Fibroblast of skin of left quadriceps (primary cell): Measurements from ENCODE around the gene SGO2.
A peak's percentile ranks its signal among the peaks of the same experiment; 100 is the strongest.
"Not testable (repeated sequence)": the region's sequence is repeated elsewhere in the genome, so short reads cannot be mapped to it uniquely, and the experiment has no call there.

ENCODE experiments used
- DNase-seq, 2 experiments: peaks; one replicate each; pipeline ENCODE4 v3.0.0-alpha.2; 2013; ENCODE audit warnings: low read depth in 2 of 2

SGO2 gene

DNA sequence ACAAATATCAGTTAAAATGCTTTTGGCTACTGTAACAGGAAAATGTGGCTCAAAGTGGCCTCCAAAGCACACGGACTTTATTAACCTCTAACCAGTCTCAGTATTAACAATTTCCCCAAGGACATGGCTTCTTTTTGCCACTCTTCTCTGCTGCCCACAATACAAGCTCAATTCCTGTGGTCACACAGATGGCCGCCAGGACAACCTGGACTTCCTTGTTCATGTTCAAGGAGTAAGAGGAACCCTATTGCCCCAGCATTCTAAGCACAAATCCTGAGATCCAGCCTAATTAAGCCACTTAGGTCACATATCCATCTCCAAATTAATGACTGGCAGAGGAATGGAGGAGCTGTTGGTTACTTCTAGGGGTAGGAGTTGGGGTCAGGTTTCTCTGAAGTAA, 98.0 kb downstream of the SGO2 start:
- DNase-seq, result no peak

DNA sequence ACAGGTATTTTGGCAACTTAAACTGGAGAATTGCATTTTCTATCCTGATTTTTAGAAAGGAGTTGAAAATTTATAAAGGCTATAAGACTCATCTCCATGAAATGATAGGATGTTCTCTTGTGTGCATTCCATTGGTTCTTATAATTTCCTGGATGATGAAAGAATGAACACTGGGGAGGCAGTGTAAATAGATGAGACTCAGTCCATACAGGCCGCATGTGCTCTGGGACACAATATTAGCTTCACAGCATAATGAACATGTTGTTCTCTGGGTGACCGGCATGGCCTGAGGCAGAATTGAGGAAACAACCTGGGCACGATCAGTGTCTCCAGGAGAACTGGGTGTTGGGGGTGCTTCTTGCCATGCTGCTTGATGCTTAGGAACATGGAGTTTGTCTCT, 98.7 kb downstream of the SGO2 start:
- DNase-seq, result peak; percentile 66 to 68

DNA sequence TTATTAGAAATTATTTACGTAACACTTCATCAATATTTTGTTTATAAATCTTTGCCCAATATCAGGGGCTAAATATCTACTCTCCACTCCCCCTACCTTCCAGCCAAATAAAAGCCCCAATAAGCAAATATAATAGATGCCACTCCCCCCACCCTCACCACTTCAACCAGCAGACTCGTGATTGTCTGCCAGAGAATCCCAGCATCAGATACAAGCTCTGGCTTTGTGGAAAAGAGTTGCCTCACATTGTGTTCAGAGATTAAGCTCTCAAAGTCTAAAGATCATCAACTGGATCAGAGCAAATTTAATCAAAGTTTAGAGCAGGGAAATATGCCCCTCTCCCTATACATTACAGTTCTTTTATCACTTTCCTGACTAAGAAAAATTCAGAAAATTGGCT, 99.3 kb downstream of the SGO2 start:
- no peak for DNase-seq

DNA sequence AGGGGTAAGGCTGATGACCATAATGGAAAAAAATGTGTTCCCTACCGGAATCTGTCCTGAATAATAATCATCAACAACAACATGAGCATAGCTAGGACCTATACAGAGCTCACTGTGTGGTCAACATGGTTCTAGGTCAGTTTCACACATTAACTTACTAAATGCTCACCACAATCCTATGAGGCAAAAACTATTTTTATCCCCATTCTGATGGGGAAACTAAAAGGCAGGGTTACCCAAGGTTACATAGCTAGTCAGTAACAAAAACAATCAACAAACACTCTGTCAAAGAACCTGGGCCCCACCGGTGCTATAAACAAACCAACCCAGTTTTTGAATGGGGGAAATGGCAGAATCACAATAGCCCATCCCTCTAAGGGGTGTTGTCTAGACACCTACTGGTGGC, 100.0 kb downstream of the SGO2 start:
- DNase-seq, result no peak

DNA sequence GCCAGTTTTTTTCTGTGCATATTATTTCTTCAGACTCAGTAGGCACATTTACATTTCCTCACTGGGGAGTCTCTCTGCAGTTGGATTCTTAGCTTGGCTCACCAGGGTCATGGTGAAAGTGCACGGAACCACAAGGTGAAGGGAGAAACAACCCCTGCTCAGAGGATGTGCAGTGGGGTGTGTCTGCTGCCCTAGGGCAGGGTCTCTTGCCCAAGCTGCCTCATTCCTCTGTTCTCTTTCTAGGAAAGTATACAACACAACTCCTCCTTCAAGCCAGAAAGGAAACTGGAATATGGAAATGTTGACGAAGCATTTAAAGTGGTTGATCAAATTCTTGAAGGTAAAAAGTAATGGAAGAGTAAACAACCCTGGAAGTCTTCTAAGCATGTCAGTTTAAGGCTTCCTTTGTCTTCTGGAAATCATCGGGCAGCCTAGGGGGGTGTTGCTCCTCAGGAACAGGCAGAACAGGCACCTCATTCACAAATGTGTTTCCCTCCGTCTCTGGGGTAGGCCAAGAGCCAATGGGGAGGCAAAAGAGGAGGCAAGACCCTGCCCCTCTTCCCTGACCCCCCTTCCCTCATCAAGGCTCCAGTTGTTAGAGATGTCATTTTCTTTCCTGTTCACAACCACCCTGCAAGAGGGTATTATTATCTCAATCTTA, 101.2 kb downstream of the SGO2 start:
- no peak for DNase-seq

DNA sequence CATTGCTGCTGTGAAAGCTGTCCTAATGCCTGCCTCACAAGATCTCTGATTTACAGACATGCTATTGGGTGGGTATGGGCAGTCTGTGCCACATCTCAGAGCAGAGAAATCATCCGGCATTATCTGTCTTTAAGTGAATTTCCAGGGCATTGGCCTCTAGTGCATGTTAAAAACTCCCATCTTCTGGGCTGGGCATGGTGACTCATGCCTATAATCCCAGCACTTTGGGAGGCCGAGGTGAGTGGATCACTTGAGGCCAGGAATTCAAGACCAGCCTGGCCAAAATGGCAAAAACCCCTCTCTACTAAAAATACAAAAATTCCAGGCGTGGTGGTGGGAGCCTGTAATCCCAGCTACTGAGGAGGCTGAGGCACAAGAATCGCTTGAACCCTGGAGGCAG, 102.5 kb downstream of the SGO2 start:
- DNase-seq, result not testable (repeated sequence)

DNA sequence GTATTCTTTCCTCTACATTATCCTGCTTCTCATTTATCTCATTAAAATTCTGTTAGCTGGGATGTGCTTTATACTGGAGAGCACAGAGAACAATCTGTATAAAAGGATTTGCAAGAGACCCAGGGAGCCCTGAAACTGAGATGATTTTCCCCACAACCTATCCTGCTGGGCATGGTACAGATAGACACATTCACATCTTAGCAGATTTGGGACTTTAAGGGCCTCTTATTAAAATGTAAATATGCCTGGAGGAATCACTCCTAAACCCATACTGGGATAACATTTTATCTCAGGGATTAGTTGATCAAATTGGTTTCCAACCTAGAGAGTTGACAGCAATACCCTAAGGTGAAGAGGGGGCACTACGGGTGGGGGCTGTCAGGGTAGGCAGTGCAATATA, 105.3 kb downstream of the SGO2 start:
- no peak for DNase-seq
